Measurements from ENCODE around the gene EHD2.
"Not testable (repeated sequence)": the region's sequence is repeated elsewhere in the genome, so short reads cannot be mapped to it uniquely, and the experiment has no call there.

EHD2 gene

DNA sequence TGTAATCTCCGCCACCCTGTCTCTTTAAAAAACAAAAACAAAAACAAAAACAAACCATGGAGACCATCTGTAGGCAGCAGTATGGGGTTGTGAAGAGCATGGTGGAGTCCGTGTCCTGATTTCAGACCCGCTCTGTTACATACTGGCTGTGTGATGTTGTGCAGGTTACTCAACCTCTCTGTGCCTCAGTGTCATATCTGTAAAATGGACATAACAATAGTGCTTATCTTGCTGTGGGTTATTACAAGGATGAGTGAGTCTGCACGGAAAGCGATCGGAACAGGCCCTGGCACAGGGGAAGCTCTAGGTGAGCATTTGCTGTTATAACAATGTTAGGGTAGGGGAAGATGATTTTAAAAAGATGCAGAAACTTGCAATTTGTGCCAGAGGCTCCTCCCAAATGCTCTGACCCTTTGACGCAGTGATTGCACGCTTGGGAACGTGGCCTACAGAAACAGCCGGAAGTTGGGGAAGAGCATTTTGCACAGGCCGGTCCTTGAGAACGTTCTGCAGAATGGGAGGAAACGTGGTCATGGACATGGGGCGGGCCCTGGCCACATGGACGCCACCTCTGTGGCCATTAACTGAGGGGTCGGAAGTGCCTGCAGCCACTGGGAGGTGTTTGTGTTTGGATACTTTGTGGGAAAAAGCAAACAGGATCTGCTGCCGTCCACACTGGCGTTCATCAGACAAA is 49.5 kb downstream of the EHD2 start:
- TF ChIP-seq, protein P1, sequence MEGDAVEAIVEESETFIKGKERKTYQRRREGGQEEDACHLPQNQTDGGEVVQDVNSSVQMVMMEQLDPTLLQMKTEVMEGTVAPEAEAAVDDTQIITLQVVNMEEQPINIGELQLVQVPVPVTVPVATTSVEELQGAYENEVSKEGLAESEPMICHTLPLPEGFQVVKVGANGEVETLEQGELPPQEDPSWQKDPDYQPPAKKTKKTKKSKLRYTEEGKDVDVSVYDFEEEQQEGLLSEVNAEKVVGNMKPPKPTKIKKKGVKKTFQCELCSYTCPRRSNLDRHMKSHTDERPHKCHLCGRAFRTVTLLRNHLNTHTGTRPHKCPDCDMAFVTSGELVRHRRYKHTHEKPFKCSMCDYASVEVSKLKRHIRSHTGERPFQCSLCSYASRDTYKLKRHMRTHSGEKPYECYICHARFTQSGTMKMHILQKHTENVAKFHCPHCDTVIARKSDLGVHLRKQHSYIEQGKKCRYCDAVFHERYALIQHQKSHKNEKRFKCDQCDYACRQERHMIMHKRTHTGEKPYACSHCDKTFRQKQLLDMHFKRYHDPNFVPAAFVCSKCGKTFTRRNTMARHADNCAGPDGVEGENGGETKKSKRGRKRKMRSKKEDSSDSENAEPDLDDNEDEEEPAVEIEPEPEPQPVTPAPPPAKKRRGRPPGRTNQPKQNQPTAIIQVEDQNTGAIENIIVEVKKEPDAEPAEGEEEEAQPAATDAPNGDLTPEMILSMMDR (IDR thresholded peaks at IDR 0.05; ENCODE audit: unreplicated experiment in 3 of 3) = no peak
- Mint-ChIP-seq H3K27me3 (ENCODE audit: low read depth) (peaks cover 9% of the 10 kb centered on the region), H3K4me3 (no peak overlapping the region), H3K4me1 (no peaks in the 10 kb centered on the region), H3K36me3 (ENCODE audit: low read depth) (peaks cover 17% of the 10 kb centered on the region), H3K9me3 (no peaks in the 10 kb centered on the region), H3K27ac (peak overlapping the region in 1 of 3 experiments; percentile 26)

DNA sequence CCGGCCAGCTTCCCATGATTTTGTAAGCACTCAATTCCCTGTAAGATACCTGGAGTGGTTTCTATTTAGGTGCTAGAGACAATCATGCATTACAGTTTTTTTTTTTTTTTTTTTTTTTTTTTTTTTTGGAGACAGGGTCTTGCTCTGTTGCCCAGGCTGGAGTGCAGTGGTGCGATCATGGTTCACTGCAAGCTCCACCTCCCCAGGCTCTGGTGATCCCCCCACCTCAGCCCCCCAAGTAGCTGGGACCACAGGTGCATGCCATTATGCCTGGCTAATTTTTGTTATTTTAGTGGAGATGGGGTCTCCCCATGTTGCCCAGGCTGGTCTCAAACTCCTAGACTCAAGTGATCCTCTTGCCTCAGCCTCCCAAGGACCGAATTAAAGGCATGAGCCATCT is 51.5 kb downstream of the EHD2 start:
- not testable (repeated sequence) for H3K4me1 Mint-ChIP-seq

GRCh38 chr19:47765523-47766358 is 52.5 kb downstream of the EHD2 start:
- H3K4me1 Mint-ChIP-seq = no peaks in the 10 kb centered on the region
- peaks cover 9% of the 10 kb centered on the region for H3K27me3 Mint-ChIP-seq (ENCODE audit: low read depth)
- H3K4me3 Mint-ChIP-seq = no peak overlapping the region
- H3K36me3 Mint-ChIP-seq (ENCODE audit: low read depth) = no peaks in the 10 kb centered on the region
- no peaks in the 10 kb centered on the region for H3K9me3 Mint-ChIP-seq
- TF ChIP-seq, protein P1 (IDR thresholded peaks at IDR 0.05; ENCODE audit: unreplicated experiment in 3 of 3) = peak; percentile 64 to 70 (median 69)
- no peak overlapping the region for H3K27ac Mint-ChIP-seq

More for the DNA sequence above, 51.5 kb downstream of the EHD2 start:
- H3K36me3 Mint-ChIP-seq (ENCODE audit: low read depth); H3K27ac Mint-ChIP-seq; H3K4me3 Mint-ChIP-seq; H3K9me3 Mint-ChIP-seq; H3K27me3 Mint-ChIP-seq (ENCODE audit: low read depth): not testable (repeated sequence)

GRCh38 chr19:47766359-47766620 is 53.1 kb downstream of the EHD2 start:
- H3K27ac Mint-ChIP-seq = no peak overlapping the region

GRCh38 chr19:47766670-47767069 is 53.4 kb downstream of the EHD2 start:
- no peaks in the 10 kb centered on the region for H3K4me1 Mint-ChIP-seq
- H3K27ac Mint-ChIP-seq = no peak overlapping the region
- TF ChIP-seq, protein P1 (IDR thresholded peaks at IDR 0.05; ENCODE audit: unreplicated experiment in 3 of 3) = no peak
- no peak overlapping the region for H3K4me3 Mint-ChIP-seq
- no peaks in the 10 kb centered on the region for H3K36me3 Mint-ChIP-seq (ENCODE audit: low read depth)
- H3K27me3 Mint-ChIP-seq (ENCODE audit: low read depth) = peaks cover 9% of the 10 kb centered on the region
- no peaks in the 10 kb centered on the region for H3K9me3 Mint-ChIP-seq

More at GRCh38 chr19:47766359-47766620, 53.1 kb downstream of the EHD2 start:
- Mint-ChIP-seq H3K27me3 (ENCODE audit: low read depth) (peaks cover 9% of the 10 kb centered on the region), H3K4me3 (no peak overlapping the region), H3K36me3 (ENCODE audit: low read depth) (no peaks in the 10 kb centered on the region), H3K9me3 (no peaks in the 10 kb centered on the region), H3K4me1 (no peaks in the 10 kb centered on the region)
- TF ChIP-seq, protein P1 (IDR thresholded peaks at IDR 0.05; ENCODE audit: unreplicated experiment in 3 of 3) = no peak

GRCh38 chr19:47767349-47767748 is 54.1 kb downstream of the EHD2 start:
- Mint-ChIP-seq H3K27ac (no peak overlapping the region), H3K4me1 (no peaks in the 10 kb centered on the region), H3K9me3 (no peaks in the 10 kb centered on the region), H3K27me3 (ENCODE audit: low read depth) (peaks cover 9% of the 10 kb centered on the region), H3K36me3 (ENCODE audit: low read depth) (no peaks in the 10 kb centered on the region), H3K4me3 (no peak overlapping the region)
- TF ChIP-seq, protein P1 (IDR thresholded peaks at IDR 0.05; ENCODE audit: unreplicated experiment in 3 of 3) = no peak

All from nephron (organoid).